H1 (cell line): ENCODE measurements around the gene KIF1B. TPM values are rescaled to one million over a fixed set of nuclear protein-coding genes. Genes with fewer than 3 reads are reported as not detected.

Experiments used
- CEBPB ChIP-seq: IDR thresholded peaks from 2 replicates; pipeline ENCODE4 v1.6.1; 2012; ENCODE audit warnings: low read depth, low read length
- CHD7 ChIP-seq: fragments of 300-600 bp; sonication (generic); IDR thresholded peaks from 2 replicates; pipeline ENCODE4 v1.7.1; 2012; ENCODE audit warnings: low read length, moderate library complexity, mild to moderate bottlenecking, inconsistent platforms; ENCODE audit not compliant: insufficient replicate concordance
- NRF1 ChIP-seq: IDR thresholded peaks from 2 replicates; pipeline ENCODE4 v1.6.1; 2011; ENCODE audit warnings: mild to moderate bottlenecking, low read depth, low read length, improper control_type of control experiment
- POLR2A ChIP-seq, 2 experiments: IDR thresholded peaks; 1 replicate in 1 of 2; 2 replicates in 1 of 2; pipeline ENCODE4 v1.6.1; 2011; ENCODE audit warnings: low read depth in 2 of 2, low read length in 2 of 2, mild to moderate bottlenecking in 2 of 2; ENCODE audit errors: control extremely low read depth in 1 of 2
- polyA plus RNA-seq, 7 experiments: library from polyadenylated mRNA; depleted of rRNA in 3 of 7; stranded (reverse) in 5 of 7; unstranded in 2 of 7; fragments of >200 nt in 5 of 7; fragments of 200-250 nt in 2 of 7; gene quantifications; 1 replicate in 5 of 7; 2 replicates in 1 of 7; 4 replicates in 1 of 7; pipeline versions ENCODE4 v1.2.1 to v1.2.3, GENCODE V29; 2011 to 2013; ENCODE audit warnings: missing spikeins in 2 of 7, mixed read lengths in 2 of 7
- total RNA-seq: library from RNA; stranded (reverse); fragmentation: NEBNext Ultra II Directional; extraction: Animal tissue kit (Norgen Biotek cat#: 25700); gene quantifications from 2 replicates; pipeline ENCODE4 v1.2.1, GENCODE V29; 2021

KIF1B gene
- total and polyA plus RNA-seq, 2 of the 8 experiments (the other 6 are each of a cell fraction or from before 2014, with no cell fraction given) = 39.1 to 74.2 TPM

GRCh38 chr1:10424651-10425050 lies 214.3 kb downstream of the KIF1B start (continued):
- TF ChIP-seq CHD7 (no peak), NRF1 (no peak), CEBPB (no peak), POLR2A (IDR thresholded peaks at IDR 0.05; ENCODE audit: control extremely low read depth in 1 of 2, low read depth in 2 of 2, low read length in 2 of 2) (no peak)
